ENCODE data around the gene TEDDM1.
"Not testable (repeated sequence)": the region's sequence is repeated elsewhere in the genome, so short reads cannot be mapped to it uniquely, and the experiment has no call there.

Gene TEDDM1, protein sequence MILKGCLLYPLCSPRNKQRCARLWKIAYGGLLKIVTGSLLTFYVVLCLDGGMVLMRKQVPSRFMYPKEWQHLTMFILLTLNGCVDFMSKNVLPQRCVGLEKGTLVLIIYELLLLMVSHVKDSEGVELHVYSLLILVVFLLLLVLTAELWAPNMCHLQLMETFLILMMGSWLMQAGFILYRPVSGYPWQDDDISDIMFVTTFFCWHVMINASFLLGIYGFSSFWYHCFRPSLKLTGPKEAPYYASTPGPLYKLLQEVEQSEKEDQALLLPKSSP

DNA sequence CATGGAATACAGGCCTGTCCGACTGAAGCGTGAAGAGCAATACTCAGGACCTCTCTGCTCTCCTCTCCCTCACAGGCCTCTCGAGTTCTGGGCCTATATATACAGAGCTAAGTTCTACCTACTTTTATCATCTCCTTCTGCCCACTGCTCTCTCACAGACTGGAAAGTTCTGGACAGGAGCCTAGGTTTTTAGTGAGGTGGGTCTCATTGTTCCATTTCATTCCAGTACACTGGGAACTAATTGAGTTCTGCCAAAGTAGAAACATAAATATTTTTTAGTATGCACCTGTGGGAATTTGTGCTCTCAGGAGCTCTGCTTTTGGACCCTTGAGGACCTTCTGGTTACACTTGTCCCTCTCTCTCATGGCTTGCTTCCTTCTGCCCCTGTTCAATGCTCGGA, at the start of gene TEDDM1:
TSS of gene TEDDM1 (minus strand) at position 101 of the 400 bp plus-strand sequence. CDS start 182 bp downstream, outside the sequence.
- DNase-seq, result no peak

DNA sequence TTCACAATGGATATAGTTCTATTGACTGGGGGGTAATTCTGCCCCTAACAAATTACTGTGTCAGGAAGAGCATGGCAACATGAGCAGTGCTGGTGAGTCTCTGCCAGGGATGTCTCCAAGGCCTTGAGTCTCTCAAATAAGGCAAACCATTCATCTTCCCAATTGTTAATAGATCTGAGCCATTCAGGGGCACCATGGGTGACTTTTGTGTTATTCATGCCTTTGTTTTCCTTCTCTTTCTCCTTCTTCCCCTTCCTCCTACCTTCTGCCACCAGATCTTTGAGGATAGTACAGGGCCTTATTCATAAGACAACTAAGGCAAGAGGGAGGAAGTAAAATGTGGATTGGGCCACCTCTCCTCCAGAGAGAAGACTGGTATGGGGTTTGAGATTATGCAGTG, 49.6 kb upstream of the TEDDM1 start, which contains the start of gene RGSL1:
TSS of gene RGSL1 (plus strand) at position 60 of the 400 bp plus-strand sequence. CDS start at position 80, 20 bp downstream.
- no peak for DNase-seq

DNA sequence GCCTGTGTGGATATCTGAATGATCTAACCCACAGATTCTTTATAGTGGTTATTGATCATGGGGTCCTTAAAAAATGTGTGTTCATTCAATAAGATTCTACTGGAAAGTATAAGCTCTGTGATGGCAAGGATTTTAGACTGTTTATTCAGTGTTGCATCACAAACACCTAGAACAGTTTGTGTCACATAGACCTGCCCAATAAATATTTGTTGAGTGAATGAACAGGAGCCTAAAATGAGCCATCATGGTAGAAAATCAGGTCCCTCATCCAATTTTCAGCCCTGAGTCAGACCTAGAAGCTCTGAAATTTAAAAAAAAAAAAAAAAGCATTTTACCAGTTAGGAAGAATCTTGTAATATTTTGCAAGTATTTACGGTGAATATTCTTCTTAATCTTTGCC, 47.2 kb upstream of the TEDDM1 start:
- no peak for DNase-seq

DNA sequence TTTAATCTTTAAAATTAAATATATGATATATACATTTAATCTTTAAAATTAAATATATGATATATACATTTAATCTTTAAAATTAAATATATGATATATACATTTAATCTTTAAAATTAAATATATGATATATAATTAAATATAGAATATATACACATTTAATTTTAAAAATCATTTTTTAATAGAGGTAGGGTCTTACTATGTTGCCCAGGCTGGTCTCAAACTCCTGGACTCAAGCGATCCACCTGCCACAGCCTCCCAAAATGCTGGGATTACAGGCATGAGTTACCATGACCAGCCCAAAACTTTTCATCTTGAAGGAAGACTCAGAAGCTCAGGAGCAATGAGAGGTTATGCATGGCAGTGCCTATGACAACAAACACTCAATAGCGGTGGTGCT, 46.7 kb upstream of the TEDDM1 start:
- not testable (repeated sequence) for DNase-seq

DNA sequence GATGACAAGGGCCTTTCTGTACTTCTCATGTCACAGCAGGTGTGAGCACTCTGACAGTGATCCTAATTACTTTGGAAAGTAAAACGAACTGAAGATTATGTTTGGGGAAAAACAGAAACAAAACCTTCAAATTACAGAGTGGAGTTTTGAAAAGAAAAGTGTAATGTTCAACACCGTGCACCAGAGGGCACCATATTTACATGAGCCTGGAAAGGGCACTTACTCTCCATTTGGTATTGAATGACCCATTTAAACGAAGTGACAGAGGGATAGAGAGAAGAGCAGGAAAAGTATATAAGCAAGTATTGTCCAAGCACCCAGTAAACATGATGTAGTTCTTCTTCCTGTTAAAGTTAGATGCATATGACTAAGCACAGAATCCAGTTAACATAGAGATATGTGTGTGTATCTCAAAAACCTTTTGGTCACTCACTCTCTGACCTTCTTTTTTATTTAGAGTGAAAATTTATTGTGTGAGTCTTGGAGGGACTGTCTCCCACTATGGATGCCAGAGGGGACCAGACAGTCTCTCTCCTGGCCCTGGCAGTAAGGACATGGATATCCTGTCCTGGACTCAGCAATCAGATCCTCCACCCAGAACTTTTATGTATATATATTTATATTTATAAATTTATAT, 45.7 kb upstream of the TEDDM1 start:
- DNase-seq, result peak; percentile 26 to 66

DNA sequence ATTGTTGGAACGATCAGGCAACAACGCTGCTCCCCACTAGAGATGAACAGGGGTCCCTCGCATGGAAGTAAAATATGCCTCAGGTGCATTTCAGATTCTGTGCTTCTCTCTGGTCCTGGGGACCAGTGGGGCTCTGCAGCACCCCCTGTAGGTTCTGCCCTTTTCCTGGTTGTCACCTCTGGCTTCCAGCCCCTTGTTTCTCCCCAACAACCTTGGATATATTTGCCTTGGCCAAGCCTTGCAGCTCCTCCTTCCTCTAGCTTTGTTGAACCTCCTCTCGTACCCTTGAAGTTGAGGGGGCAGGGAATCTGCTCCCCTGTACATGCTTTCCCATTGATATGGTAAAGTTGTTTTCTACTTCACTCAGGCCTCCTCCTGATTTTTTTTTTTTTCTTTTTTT, 44.0 kb upstream of the TEDDM1 start:
- no peak for DNase-seq

DNA sequence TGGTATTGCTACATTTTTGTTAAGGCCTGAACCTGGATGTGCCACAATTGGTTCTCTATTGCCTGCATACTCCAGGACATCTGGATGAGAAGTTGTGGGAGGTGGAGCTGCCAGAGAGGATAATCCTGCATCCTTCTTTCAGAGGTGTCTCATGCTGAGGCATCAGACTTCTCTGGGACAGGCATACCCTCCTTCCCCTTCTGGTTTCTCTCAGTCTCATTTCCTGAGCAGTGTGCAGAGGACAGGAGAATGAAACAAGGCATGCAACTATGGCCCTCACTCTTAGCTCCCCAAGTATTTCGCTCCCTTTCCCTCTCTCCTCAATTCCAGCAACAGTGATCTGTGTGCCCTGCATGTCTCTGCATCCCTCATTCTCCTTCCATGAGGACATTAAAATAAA, 41.9 kb upstream of the TEDDM1 start:
- DNase-seq, result no peak

DNA sequence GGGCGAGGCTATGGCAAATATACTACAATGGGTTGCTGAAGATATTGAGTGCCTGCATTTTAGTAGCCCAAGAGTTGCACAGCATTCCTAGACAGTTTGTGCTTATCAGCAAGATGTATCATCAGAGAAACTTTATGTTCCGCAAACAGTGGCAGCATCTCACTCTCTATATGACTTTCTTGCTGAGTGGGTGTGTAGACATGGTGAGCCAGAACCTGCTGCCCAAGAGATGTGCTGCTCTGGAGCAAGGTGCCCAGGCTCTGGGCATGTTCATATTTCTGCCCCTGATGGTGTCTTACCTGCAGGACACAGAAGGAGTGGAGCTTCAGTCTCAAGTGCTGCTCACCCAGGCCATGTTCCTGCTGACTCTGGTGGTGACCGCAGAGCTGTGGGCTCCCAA, 41.3 kb upstream of the TEDDM1 start:
- DNase-seq, result no peak

DNA sequence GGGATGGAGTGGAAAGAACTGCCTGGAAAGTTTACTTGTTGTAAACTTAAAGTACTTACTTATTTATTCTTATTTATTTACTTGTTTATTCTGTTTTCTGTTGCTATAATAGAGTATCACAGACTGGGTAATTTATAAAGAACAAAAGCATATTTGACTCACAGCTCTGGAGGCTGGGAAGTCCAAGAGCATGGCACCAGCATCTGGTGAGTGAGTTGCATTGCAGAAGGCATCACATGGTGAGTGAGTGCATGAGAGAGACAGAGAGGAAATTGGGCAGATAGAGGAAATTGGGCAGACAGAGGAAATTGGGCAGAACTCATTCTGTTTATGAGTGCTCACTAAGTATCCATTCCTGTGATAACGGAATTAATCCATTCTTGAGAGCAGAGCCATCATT, 37.9 kb upstream of the TEDDM1 start:
- DNase-seq, result peak in 1 of 2 experiments; percentile 12

DNA sequence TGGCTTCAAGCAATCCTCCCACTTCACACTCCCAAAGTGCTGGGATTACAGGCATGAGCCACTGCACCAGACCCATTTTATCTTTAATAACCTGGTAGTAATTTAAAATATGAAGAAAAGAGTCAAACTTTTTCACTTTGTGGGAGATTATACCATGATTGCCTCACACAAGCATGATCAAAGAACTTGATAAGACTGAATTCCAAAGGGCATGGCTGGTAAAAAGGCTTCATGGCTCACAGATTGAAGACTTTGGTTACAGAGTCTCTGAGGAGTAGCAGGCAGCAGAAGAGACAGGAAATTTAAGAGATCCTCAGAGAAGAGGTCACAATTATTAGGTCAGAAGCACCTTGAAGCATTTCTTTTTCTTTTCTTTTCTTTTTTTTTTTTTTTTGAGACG, 33.1 kb upstream of the TEDDM1 start:
- DNase-seq, result no peak

DNA sequence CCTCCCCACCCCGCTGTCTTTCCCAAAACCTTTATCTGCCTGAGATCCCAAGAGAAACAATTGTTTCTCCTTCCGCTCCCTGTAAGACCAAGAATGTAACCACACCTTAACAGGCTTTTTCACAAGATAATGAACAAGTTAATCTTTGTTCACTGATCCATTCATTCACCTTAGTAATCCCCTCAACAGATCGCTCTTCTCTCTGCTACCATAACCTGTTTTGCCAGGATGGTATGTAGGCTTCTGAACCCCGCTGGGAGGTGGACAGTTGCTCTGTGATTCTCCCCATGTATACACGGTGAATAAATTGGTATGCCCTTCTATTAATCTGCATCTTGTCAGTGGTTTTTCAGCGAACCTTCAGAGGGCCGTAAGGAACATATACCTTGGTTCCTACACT, 30.8 kb upstream of the TEDDM1 start:
- DNase-seq, result no peak

DNA sequence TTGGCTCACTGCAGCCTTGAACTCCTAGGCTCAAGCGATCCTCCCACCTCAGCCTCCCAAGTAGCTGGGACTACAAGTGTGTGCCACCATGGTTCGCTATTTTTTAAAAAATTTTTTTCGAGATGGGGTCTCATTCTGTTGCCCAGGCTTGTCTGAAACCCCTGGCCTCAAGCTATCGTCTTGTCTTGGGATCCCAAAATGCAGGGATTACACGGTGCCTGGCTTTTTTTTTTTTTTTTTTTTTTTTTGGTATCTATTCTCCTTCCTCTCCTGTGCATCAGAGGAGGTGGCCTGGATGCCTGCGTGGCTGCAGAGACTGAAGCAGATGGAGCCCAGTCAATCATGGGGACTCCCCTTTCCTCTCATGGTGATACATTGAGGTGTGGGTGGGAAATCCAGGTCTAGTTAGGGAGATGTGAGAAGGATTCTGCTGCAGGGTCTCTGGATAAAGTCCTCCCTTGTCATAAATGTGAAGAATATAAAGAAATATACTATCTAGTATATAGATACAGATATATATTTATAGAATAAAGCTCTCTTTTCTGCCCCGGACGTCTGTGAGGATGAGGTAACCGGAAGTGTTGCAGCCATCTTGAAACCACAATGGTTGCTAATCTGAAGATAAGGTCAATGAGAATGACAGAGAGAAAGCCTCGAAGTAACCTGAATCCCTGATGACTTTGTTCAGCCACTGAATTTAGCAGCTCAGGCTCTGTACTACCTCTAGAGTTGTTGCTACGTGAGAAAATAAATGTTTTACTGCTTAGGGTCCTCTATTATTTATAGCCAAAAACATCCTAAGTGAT, 30.0 kb upstream of the TEDDM1 start:
- DNase-seq, result no peak

DNA sequence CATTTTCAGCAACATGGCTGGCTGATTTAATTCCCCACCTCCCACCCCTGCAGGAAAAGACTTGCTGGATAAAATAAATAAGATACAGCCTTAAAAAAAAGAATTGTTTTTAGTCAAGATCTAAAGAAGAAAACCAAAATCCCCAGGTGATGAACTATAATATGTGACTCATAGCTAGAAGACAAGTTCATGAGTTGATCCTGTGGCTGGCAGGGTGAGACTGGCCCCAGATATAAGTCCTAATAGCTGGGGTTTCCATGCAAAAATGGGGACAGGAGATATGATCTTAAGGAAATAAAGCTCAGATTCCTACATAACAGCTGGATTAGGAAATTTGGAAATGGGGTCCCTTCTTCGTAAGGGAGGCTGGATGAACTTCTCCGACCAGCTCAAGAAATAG, 27.6 kb upstream of the TEDDM1 start:
- no peak for DNase-seq

DNA sequence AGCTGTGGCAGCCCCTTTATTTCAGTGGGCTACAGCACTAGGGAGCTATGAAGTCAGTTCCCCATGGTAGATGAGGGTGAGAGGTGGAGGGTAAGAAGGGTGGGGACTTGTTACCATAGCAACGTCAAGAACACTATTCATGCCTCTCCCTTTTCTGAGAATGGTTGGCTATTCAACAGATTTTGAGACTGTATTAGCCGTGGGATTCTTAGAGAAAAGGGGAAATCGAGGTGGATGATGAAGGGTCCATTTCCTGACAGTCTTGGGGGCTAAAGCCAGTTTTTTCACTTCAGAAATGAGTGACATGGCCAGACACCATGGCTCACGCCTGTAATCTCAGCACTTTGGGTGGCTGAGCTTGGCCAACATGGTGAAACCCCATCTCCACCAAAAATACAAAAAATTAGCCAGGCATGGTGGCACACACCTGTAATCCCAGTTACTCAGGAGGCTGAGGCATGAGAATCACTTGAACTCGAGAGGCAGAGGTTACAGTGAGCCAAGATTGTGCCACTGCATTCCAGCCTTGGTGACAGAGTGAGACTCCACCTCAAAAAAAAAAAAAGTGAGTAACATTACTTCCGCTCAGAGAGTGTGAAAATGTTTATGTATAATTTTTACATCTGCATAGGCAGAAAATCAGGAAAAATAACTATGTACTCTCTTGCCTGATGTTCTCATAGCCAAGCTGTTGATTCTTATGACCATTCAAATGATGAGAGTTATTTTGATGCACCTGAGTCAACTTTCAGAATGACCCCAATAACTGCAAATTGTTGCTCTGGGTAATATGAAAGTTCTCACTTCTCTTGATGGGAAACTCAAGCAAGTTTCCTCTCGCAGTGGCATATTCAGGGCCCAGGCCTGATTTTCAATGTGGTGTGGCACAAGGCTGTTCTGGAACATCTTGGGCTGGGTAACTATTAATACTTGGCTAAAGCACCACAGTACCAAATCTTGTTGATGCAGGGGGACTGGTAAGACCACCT, 26.3 kb upstream of the TEDDM1 start:
- DNase-seq, result no peak

DNA sequence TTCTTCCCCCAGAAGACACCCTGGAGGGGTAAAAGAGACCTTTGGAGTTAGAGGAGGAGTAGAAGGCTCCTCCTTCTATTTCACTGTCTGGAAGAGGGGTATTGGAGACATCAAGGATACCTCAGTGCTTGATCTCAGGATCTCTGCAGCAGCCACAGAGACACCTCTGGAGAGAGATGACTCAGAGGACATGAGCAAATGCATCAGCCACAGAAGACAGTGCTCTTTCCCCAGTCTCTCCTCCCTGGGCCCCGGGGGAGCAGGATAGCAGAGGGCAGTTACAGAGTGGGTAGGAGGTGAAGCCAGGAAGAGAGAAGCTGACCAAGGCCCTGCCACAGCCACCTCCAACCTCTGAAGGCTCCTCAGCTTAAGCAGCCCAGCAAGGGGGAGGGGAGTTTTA, 15.3 kb upstream of the TEDDM1 start:
- DNase-seq, result no peak

DNA sequence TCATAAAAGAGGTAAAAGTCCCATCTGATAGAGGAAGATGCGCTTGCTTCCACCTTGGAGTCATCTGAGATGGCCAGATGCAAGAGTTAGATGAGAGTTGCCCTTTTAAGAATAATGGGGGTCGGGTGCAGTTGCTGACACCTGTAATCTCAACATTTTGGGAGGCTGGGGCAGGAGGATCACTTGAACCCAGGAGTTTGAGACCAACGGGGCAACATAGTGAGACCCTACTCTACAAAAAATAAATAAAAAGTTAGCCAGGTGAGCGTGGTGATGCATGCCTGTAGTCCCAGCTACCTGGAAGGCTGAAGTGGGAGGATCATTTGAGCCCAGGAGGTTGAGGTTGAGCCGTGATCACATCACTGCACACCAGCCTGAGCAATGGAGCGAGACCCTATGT, 13.5 kb upstream of the TEDDM1 start:
- no peak for DNase-seq

DNA sequence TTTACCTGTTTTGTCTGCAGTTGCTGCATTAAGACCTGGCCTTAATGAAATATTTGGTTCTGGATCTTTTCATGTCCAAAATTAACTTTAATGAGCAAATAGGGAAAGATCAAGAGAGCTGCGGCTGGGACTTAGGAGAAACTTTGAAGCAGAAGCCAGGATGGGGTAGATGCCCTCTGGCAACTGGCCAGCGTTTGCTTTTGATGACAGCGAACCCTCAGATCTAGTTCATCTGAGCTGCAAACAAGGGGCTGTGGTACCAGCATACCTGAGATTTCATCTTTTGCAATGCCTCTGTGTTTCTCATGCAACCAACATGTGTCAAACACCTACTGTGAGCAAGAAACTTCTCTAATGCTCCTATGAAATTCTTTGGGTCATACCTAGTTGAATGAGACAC, 13.0 kb upstream of the TEDDM1 start:
- no peak for DNase-seq

DNA sequence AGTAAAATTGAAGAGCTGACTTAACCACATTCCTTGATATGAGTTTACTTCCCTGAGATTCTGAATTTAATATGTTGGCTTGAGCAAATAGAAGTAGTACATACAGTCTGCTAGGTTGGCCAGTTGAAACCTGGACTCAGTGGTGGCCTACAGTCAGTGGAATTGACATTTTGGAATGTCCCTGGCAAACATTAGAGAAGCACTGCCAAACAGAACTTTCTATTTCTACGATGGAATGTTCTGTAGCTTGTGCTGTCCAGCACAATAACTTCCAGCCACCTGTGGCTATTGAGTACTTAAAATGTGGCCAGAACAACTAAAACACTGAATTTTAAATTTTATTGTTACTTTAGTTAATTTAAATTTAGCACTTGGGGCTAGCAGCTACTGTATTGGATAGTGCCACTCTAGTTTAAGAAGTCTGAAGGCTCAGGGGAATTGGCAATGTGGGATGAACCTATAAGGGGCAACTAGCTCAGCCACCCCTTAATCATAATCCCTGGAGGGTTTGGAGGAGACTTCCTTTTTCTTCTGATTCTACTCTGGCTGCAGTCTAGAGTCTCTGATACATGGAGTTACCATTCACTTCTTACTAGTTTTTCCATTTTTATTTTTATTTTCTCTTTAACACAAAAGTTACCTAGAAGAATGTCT, 10.3 kb upstream of the TEDDM1 start:
- DNase-seq, result no peak

DNA sequence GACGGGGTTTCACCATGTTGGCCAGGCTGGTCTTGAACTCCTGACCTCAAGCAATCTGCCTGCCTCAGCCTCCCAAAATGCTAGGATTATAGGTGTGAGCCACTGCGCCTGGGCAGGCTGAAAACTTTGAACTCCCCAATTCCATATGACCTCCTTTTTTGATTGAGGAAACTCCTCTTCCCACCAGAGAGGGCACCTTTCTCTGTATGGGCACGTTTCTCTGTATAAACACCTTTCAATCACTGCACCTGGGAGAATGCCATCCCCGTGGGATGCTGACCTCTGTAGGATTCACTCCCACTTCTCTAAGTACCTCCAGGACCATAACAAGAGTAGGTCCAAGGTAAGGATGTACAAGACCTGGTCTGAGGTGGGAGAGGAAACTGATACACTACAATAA, 9.7 kb upstream of the TEDDM1 start:
- DNase-seq, result no peak

DNA sequence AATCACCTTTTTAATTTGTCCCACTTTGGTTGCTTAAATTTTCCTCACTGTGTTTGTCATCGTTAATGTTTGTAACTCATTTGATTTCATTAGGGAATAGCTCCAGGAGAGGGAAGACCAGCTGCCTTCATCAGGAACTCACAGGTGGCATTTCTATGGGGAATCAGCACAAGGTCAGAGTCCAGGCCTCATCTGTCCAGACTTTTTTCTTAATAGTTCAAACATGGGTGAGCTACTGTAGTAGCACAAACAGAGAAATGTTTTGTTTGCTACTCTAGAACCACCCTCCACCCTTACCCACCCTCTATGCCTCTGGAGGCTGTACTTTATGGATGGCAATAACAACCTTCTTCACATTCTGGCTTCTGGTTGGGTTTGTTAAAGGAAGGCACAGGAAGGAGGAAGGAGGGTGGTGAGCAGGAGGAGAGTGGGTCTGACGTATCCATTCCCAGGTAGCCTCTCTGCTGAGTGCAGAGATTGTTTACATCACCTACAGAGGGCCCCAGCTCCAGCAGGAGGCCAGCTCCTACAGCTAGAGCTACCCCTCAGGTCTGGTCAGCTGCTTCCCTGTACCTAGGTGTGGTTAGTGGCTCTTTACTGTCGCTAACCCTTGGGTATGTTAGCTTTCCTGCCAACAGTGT, 8.1 kb upstream of the TEDDM1 start:
- no peak for DNase-seq

DNA sequence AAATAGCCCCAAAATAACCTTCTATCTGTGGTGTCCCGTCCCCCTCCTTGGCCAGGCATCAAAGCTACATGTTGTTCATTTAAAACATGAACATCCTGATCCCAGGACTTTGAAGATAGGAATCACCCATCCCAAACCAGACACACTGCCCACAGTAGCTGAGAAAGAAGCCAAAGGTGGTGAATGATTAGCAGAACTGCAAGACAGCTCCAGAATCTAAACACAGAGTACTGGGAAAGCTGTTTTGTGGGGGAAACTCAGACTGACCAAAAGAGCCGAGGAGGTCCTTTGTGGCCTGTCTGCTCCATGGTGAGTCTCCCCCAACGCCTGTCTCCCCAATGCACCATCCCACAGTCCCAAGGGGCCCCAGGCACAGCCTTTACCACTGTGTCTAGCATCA, 7.3 kb upstream of the TEDDM1 start:
- no peak for DNase-seq

DNA sequence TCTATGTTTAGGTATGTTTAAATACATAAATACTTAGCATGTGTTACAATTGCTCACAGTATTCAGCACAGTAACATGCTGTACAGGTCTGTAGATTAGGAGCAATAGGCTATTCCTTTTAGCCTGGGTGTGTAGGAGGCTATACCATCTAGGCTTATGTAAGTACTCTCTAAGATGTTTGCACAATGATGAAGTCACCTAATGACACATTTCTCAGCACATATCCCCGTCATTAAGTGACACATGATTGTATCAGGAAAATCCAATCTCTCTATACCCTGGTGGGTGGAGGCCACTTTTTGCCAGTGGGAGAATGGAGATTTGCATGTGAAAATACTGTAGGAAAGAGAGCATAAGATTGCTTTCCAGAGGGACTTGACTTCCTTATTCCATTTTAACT, 5.5 kb upstream of the TEDDM1 start:
- DNase-seq, result no peak
